PC-9 (cell line): ENCODE measurements around the gene HAGHL. TPM values are rescaled to one million over a fixed set of nuclear protein-coding genes. Genes with fewer than 3 reads are reported as not detected.

Source experiments
- BruUV-seq: library from RNA; stranded (reverse); fragments of 400-500 nt; replicated peaks from 2 replicates; lab custom pipeline; 2021; lab: Mats Ljungman, UMichigan
- CTCF ChIA-PET: fragments of 300-600 bp; sonication (Branson Sonifier 250); formaldehyde crosslinking; loops from one replicate; lab custom pipeline; 2022; ENCODE audit warnings: antibody characterized with exemption; lab: Charles Lee
- POLR2A ChIA-PET: fragments of 300-600 bp; sonication (Branson Sonifier 250); formaldehyde crosslinking; loops from one replicate; lab custom pipeline; 2022; ENCODE audit warnings: antibody characterized with exemption; ENCODE audit not compliant: unreplicated experiment; lab: Charles Lee
- DNase-seq, 2 experiments: peaks; one replicate each; pipeline versions ENCODE4 v3.0.0 to v3.0.0-alpha.2; 2015 to 2022; ENCODE audit warnings: mixed read lengths in 1 of 2
- H2AFZ ChIP-seq: fragments of 200-600 bp; sonication (generic); 2 replicates; pipeline ENCODE4 v1.8.1; 2017; ENCODE audit warnings: antibody characterized with exemption
- H3F3A ChIP-seq: fragments of 200-600 bp; sonication (generic); 2 replicates; pipeline ENCODE4 v1.8.1; 2017; ENCODE audit warnings: antibody characterized with exemption, mild to moderate bottlenecking, low read depth; ENCODE audit not compliant: insufficient read depth
- H3K27ac ChIP-seq: fragments of 200-600 bp; sonication (generic); 2 replicates; pipeline ENCODE4 v1.6.1; 2016; ENCODE audit warnings: mixed run types
- H3K27me3 ChIP-seq: fragments of 200-600 bp; sonication (generic); 2 replicates; pipeline ENCODE4 v1.6.1; 2016; ENCODE audit warnings: low read depth, mixed run types; ENCODE audit not compliant: insufficient read depth
- H3K36me3 ChIP-seq: fragments of 200-600 bp; sonication (generic); 2 replicates; pipeline ENCODE4 v1.6.1; 2016; ENCODE audit warnings: low read depth, mixed run types
- H3K4me1 ChIP-seq: fragments of 200-600 bp; sonication (generic); replicated peaks from 2 replicates; pipeline ENCODE4 v1.6.1; 2016; ENCODE audit warnings: mixed run types; ENCODE audit not compliant: insufficient read depth
- H3K4me2 ChIP-seq: fragments of 200-600 bp; sonication (generic); 2 replicates; pipeline ENCODE4 v1.6.1; 2017; ENCODE audit warnings: mixed run types
- H3K4me3 ChIP-seq: fragments of 200-600 bp; sonication (generic); 2 replicates; pipeline ENCODE4 v1.6.1; 2016; ENCODE audit warnings: mixed run types
- H3K79me2 ChIP-seq: fragments of 200-600 bp; sonication (generic); 2 replicates; pipeline ENCODE4 v1.6.1; 2017; ENCODE audit warnings: low read depth, mixed run types
- H3K9me2 ChIP-seq: fragments of 200-600 bp; sonication (generic); 2 replicates; pipeline ENCODE4 v1.8.1; 2017; ENCODE audit warnings: mild to moderate bottlenecking; ENCODE audit not compliant: insufficient read depth
- H3K9me3 ChIP-seq: fragments of 200-600 bp; sonication (generic); 2 replicates; pipeline ENCODE4 v1.8.1; 2016; ENCODE audit warnings: low read depth; ENCODE audit not compliant: insufficient read depth
- H4K20me1 ChIP-seq: fragments of 200-600 bp; sonication (generic); 2 replicates; pipeline ENCODE4 v1.8.1; 2017; ENCODE audit not compliant: insufficient read depth
- EZH2 ChIP-seq: fragments of 200-600 bp; sonication (generic); IDR thresholded peaks from 2 replicates; pipeline ENCODE4 v1.8.0; 2017; ENCODE audit warnings: antibody characterized with exemption, low read depth
- intact Hi-C: fragments of 100-400 bp; cut with micrococcal nuclease; formaldehyde crosslinking; loops from one replicate; pipeline ENCODE4 v1.10.0; 2022; ENCODE audit not compliant: unreplicated experiment
- total RNA-seq: library from RNA; stranded (reverse); gene quantifications from 2 replicates; pipeline ENCODE4 v1.2.3, GENCODE V29; 2021
- TF ChIP-seq, protein P1 (sequence below): fragments of 200-600 bp; sonication (generic); conservative IDR thresholded peaks from 2 replicates; pipeline ENCODE4 v1.6.1; 2017; ENCODE audit warnings: mixed run types, antibody characterized with exemption, mild to moderate bottlenecking, moderate library complexity

Gene HAGHL
- total RNA-seq, 1 experiment from 2014 or later: 31.0 TPM

DNA sequence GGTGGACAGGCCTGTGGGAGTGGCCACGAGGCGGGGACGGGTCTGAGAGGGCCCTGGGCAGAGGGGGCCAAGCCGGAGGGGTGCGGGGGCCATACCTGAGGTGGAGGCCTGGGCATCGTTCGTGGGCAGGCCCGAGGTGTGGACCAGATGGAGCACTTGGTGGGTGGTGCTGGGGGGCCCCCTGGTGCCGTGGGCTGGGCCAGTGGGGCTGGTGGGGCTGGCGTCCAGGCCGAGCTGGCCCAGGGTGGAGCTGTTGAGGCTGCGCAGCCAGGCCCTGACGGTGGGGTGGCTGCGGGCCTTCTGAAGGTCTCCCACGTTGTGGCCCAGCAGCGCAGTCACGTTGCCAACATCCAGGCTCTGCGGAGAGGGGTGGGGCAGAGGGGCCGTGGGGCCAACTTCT, 43.0 kb downstream of the HAGHL start:
- intact Hi-C loops: no loop called here
- no TSS peak for BruUV-seq
- CTCF ChIA-PET: interaction anchor here (0.6 kb wide), 1 partner anchor 49 kb away, joined by 7 read pairs; the partner anchor contains the start of gene ANTKMT
- Histone ChIP-seq H3K27me3 (no peaks in the 10 kb centered on the region), H4K20me1 (no peaks in the 10 kb centered on the region), H3K4me2 (no peak overlapping the region), H3K36me3 (no peaks in the 10 kb centered on the region), H2AFZ (no peak overlapping the region), H3K27ac (no peak overlapping the region), H3K9me3 (no peaks in the 10 kb centered on the region), H3K9me2 (no peaks in the 10 kb centered on the region), H3K4me1 (no peaks in the 10 kb centered on the region), H3K4me3 (no peak overlapping the region), H3F3A (peaks cover 4% of the 10 kb centered on the region; the same call in 1 of the 2 replicates), H3K79me2 (no peaks in the 10 kb centered on the region)
- DNase-seq: no peak
- TF ChIP-seq, protein P1, sequence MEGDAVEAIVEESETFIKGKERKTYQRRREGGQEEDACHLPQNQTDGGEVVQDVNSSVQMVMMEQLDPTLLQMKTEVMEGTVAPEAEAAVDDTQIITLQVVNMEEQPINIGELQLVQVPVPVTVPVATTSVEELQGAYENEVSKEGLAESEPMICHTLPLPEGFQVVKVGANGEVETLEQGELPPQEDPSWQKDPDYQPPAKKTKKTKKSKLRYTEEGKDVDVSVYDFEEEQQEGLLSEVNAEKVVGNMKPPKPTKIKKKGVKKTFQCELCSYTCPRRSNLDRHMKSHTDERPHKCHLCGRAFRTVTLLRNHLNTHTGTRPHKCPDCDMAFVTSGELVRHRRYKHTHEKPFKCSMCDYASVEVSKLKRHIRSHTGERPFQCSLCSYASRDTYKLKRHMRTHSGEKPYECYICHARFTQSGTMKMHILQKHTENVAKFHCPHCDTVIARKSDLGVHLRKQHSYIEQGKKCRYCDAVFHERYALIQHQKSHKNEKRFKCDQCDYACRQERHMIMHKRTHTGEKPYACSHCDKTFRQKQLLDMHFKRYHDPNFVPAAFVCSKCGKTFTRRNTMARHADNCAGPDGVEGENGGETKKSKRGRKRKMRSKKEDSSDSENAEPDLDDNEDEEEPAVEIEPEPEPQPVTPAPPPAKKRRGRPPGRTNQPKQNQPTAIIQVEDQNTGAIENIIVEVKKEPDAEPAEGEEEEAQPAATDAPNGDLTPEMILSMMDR: no peak
- TF ChIP-seq EZH2: no peak
- POLR2A ChIA-PET: interaction anchor here (0.6 kb wide), 1 partner anchor 10 kb away, joined by 4 read pairs; the partner anchor contains the start of gene MSLN

DNA sequence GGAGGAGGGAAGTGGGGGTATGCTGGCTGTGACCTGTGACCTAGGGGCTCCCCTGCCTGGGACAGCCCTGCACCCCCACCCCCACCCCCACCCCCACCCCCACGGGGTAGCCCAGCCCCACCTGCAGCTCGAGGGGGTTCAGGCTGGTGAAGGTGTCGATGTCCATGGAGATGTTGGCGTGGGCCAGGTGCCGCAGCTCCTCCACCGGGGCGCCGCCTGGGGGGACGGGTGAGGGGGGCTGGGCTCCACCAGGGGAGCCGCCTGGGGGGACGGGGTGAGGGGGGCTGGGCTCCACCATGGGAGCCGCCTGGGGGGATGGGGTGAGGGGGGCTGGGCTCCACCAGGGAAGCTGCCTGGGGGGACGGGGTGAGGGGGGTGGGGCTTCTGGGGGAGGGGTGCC, 43.5 kb downstream of the HAGHL start:
- H3K4me2 ChIP-seq: no peak overlapping the region
- H3K4me3 ChIP-seq: no peak overlapping the region
- CTCF ChIA-PET: interaction anchor here (0.6 kb wide), 1 partner anchor 49 kb away, joined by 7 read pairs; the partner anchor contains the start of gene ANTKMT
- H4K20me1 ChIP-seq: no peaks in the 10 kb centered on the region
- POLR2A ChIA-PET: no interaction called here
- H3K27me3 ChIP-seq: no peaks in the 10 kb centered on the region
- H3K4me1 ChIP-seq: no peaks in the 10 kb centered on the region
- BruUV-seq: no TSS peak
- H3K27ac ChIP-seq: no peak overlapping the region
- DNase-seq: no peak
- H3K9me2 ChIP-seq: no peaks in the 10 kb centered on the region
- no peak overlapping the region for H2AFZ ChIP-seq
- no peaks in the 10 kb centered on the region for H3K36me3 ChIP-seq
- H3K9me3 ChIP-seq: no peaks in the 10 kb centered on the region
- intact Hi-C loops: no loop called here
- no peak for TF ChIP-seq EZH2
- TF ChIP-seq, protein P1: no peak
- no peaks in the 10 kb centered on the region for H3K79me2 ChIP-seq
- H3F3A ChIP-seq: peaks cover 4% of the 10 kb centered on the region; the same call in 1 of the 2 replicates

DNA sequence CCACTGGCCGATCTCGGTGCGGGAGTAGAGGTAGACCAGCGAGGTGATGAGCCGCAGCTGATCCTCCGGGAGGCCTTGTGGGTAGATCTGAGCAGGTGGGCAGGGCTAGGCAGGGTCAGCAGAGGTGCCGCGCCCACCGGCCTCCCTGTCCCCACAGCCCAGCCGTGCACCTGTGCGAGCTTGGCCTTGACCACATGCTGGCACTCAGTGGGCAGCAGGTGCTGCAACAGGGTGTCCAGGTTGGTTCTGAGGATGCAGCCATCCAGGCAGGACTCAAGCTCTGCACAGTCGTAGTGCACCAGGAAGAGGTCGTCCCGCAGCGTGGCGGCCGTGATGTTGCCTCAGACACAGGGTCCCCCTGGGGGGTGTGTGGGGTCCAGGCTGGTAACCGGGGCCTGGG, 46.1 kb downstream of the HAGHL start:
- Histone ChIP-seq H3K9me3 (no peaks in the 10 kb centered on the region), H2AFZ (no peak overlapping the region), H3K4me2 (no peak overlapping the region), H3K27ac (no peak overlapping the region), H3K36me3 (no peaks in the 10 kb centered on the region), H3K79me2 (no peaks in the 10 kb centered on the region), H3K4me1 (no peaks in the 10 kb centered on the region), H3K9me2 (no peaks in the 10 kb centered on the region), H4K20me1 (no peaks in the 10 kb centered on the region), H3K27me3 (no peaks in the 10 kb centered on the region), H3K4me3 (no peak overlapping the region), H3F3A (0 out of 2 replicates have a peak, but pooled peaks cover 4% of the 10 kb centered on the region)
- intact Hi-C loops: no loop called here
- BruUV-seq: no TSS peak
- CTCF ChIA-PET: no interaction called here
- no peak for TF ChIP-seq EZH2
- TF ChIP-seq, protein P1: no peak
- no peak for DNase-seq
- POLR2A ChIA-PET: no interaction called here
